SKM-1 treated with dmso at 0.1 percent for 144 hours (cell line): Measurements from ENCODE around the gene GLRX.
A peak's percentile ranks its signal among the peaks of the same experiment; 100 is the strongest.

Source experiments
- DNase-seq: peaks from one replicate; lab custom pipeline; 2025; ENCODE audit not compliant: unreplicated experiment; lab: John Stamatoyannopoulos, UW

Gene GLRX

GRCh38 chr5:95822542-95823181, at the start of gene GLRX:
GLRX (minus strand) TSS chr5:95822726; CDS start chr5:95822662, 64 bp downstream.
- peak; percentile 69 for DNase-seq

GRCh38 chr5:95871146-95871806, 48.8 kb upstream of the GLRX start:
- no peak for DNase-seq

- peak; percentile 80 for DNase-seq
Measured at GRCh38 chr5:95870105-95870672, 47.7 kb upstream of the GLRX start.

- DNase-seq: peak; percentile 70
Measured at GRCh38 chr5:95869173-95869855, 46.8 kb upstream of the GLRX start.

- DNase-seq: no peak
Measured at GRCh38 chr5:95868136-95868535, 45.6 kb upstream of the GLRX start.

- no peak for DNase-seq
Measured at GRCh38 chr5:95866435-95867040, 44.0 kb upstream of the GLRX start.

GRCh38 chr5:95864944-95865504, 42.5 kb upstream of the GLRX start:
- DNase-seq: no peak

GRCh38 chr5:95864456-95864855, 41.9 kb upstream of the GLRX start:
- DNase-seq: no peak

- peak; percentile 45 for DNase-seq
Measured at GRCh38 chr5:95863383-95863757, 40.8 kb upstream of the GLRX start.

GRCh38 chr5:95862671-95863382, 40.3 kb upstream of the GLRX start:
- no peak for DNase-seq

- DNase-seq: no peak
Measured at GRCh38 chr5:95861864-95862561, 39.5 kb upstream of the GLRX start.

GRCh38 chr5:95861221-95861863, 38.8 kb upstream of the GLRX start:
- peak; percentile 79 for DNase-seq

- DNase-seq: no peak
Measured at GRCh38 chr5:95859661-95860060, 37.1 kb upstream of the GLRX start.

GRCh38 chr5:95858661-95859595, 36.4 kb upstream of the GLRX start:
- peak; percentile 87 for DNase-seq

GRCh38 chr5:95858023-95858461, 35.5 kb upstream of the GLRX start:
- DNase-seq: no peak

- DNase-seq: no peak
Measured at GRCh38 chr5:95857185-95857945, 34.8 kb upstream of the GLRX start.

GRCh38 chr5:95856501-95856981, 34.0 kb upstream of the GLRX start:
- DNase-seq: no peak
